BJ (cell line): ENCODE data around the gene VAMP5. TPM values are rescaled to one million over a fixed set of nuclear protein-coding genes. Genes with fewer than 3 reads are reported as not detected.

Experiments
- CTCF ChIA-PET: fragments of 350-600 bp; formaldehyde crosslinking; extraction: SDS; loops from one replicate; lab custom pipeline; 2021; ENCODE audit warnings: antibody characterized with exemption, inconsistent platforms; lab: Yijun Ruan, JAX
- POLR2A ChIA-PET: fragments of 300-600 bp; sonication (Branson Sonifier 250); formaldehyde crosslinking; extraction: SDS; loops from one replicate; lab custom pipeline; 2021; ENCODE audit warnings: antibody characterized with exemption; lab: Charles Lee
- DNase-seq: peaks from one replicate; pipeline ENCODE4 v3.0.0-alpha.2; 2011; ENCODE audit warnings: low read depth
- H3K27me3 ChIP-seq: 2 replicates; pipeline ENCODE4 v1.6.0; 2011; ENCODE audit warnings: low read length; ENCODE audit not compliant: control insufficient read depth, insufficient read depth
- H3K36me3 ChIP-seq: 2 replicates; pipeline ENCODE4 v1.5.1; 2011; ENCODE audit warnings: low read length; ENCODE audit not compliant: control insufficient read depth, insufficient read depth
- H3K4me3 ChIP-seq: 2 replicates; pipeline ENCODE4 v1.5.1; 2011; ENCODE audit warnings: low read depth, mild to moderate bottlenecking, control low read depth, low read length
- polyA plus RNA-seq: library from polyadenylated mRNA; depleted of rRNA; stranded (reverse); fragments of >200 nt; gene quantifications from 2 replicates; pipeline ENCODE4 v1.2.3, GENCODE V29; 2011
- TF ChIP-seq, protein P1 (sequence below): IDR thresholded peaks from 2 replicates; pipeline ENCODE4 v1.5.1; 2011; ENCODE audit warnings: low read depth, mild to moderate bottlenecking, control low read depth, inconsistent platforms, low read length, moderate library complexity; ENCODE audit not compliant: insufficient read depth

The VAMP5 gene
- polyA plus RNA-seq, 1 experiment, result 161 TPM

DNA sequence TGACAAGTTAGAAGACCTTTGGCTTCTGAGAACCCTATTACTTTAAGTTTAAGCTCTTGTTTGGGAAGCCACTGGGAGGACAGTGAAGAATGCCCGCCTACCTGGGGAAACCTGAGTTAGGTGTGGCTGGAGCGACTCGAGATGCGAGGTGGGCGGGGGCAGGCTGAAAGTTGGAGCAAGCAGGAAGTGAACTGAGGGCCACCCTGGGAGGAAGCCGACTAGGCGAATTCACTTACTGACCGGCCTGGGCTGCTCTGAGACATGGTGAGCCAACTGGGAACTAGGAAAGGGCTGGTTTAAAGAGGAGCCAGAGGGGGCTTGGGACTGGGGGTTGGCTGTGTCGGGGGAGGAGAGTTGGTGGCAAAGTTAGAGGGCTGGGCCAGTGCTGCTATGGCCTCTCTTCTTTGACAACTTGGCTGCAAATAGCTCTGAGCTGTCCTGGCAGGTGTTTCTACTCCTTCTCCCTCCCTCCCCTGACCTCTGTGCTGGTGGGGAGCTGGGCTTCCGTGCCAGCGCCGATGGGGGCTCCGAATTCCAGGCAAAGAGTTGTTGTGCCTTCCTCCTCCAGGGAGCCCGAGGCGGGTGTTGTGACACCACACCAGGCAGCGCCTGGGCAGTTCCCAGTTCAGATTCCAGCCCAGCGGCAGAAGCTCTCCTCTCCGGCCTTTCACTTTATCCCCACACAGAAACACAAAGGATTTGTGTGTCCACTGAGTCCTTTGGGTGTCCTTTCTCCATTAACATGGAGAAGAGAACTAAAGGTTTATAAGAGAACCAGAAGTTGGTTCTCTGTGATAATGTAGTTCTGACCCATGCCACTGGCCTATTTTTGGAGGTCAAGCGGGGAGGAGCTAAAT, 6.6 kb upstream of the VAMP5 start, which contains the start of gene VAMP8:
VAMP8 (plus strand) TSS at position 201 of the 857 bp plus-strand sequence; CDS start at position 262, 61 bp downstream.
- TF ChIP-seq, protein P1, sequence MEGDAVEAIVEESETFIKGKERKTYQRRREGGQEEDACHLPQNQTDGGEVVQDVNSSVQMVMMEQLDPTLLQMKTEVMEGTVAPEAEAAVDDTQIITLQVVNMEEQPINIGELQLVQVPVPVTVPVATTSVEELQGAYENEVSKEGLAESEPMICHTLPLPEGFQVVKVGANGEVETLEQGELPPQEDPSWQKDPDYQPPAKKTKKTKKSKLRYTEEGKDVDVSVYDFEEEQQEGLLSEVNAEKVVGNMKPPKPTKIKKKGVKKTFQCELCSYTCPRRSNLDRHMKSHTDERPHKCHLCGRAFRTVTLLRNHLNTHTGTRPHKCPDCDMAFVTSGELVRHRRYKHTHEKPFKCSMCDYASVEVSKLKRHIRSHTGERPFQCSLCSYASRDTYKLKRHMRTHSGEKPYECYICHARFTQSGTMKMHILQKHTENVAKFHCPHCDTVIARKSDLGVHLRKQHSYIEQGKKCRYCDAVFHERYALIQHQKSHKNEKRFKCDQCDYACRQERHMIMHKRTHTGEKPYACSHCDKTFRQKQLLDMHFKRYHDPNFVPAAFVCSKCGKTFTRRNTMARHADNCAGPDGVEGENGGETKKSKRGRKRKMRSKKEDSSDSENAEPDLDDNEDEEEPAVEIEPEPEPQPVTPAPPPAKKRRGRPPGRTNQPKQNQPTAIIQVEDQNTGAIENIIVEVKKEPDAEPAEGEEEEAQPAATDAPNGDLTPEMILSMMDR, result no peak
- ChIA-PET POLR2A (no interaction called here), CTCF (no interaction called here)
- peaks cover 2% of the 10 kb centered on the region; the same call in 1 of the 2 replicates for H3K27me3 ChIP-seq
- H3K4me3 ChIP-seq, result no peak within 1 kb of the TSS
- no peaks in the 10 kb centered on the region for H3K36me3 ChIP-seq
- no peak for DNase-seq

DNA sequence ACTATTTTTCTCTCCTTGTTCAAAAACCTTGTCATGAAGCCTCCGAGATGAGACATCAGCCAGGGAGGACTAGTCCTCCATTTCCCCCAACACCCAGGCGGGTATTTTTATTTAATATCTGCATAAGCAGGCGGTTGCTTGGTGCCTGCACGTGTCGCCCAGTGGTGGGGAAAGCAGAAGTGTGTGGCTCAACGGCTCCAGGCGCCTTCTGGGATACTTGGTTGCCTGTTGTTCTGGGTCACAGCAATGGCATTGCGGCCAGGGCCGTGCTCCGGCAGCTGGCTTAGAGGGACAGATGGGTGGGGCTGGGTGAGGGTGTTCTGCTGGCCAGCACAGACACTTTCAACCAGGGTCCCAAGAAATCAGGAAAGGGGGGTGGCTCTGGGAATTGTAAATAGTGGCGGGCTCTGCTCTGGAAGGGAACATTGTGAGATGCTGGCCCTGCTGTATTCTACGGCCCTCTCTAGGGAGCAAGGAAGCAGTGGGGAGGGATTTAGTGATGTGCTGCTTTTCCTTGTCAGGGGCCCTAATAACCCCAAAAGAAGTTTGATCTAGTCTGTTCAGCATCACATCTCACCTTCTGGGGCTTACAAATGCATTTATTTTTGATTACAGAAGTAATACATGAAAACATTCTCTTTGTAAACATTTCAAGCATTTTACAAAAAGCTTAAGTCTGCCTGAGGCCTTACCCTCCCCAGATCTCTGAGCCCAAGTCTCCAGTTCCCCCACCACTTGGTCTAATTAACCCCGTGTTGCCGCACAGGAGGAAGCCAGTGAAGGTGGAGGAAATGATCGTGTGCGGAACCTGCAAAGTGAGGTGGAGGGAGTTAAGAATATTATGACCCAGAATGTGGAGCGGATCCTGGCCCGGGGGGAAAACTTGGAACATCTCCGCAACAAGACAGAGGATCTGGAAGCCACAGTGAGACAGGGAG, 5.7 kb upstream of the VAMP5 start:
- CTCF ChIA-PET, result interaction anchor here (0.6 to 1.1 kb wide), 2 partner anchors 9 to 27 kb away, joined by 3 read pairs; no protein-coding TSS in a partner anchor
- POLR2A ChIA-PET, result no interaction called here
- no peak for DNase-seq
- no peak overlapping the region for H3K4me3 ChIP-seq
- TF ChIP-seq, protein P1, result no peak
- H3K27me3 ChIP-seq, result no peaks in the 10 kb centered on the region
- H3K36me3 ChIP-seq, result no peaks in the 10 kb centered on the region

DNA sequence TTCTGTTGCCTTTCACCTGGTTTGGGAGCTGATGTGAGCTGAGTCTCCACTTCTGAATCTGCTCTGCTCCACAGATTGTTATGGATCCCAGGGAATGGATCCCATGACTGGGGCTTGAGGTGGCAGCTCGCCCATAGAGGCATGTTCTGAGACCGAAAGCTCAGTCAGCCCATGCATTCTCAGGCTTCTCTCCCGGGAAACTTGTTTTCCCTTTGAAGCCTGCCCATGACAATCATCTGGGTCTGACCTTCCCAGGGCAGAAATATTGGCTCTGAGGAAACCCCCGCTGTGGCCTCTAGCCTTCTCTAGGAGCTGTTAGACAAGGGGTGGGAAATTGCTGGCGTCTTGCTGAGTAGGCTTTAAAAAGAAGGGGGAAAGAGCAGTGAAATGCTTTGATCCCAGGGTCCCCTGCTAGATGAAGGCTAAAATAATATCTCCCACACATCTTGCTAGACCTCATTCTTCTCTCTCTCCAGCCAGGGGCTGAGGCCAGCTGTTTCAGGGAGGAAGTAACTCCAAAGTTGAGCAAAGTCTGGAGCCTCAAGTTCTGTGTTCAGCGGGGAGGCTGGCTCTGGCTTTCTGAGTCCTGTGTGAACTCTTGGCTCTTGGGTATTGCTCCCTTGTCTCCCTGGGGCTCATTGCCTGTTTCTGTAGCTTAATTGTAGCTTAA, 4.8 kb upstream of the VAMP5 start:
- H3K4me3 ChIP-seq, result no peak overlapping the region
- TF ChIP-seq, protein P1, result no peak
- H3K27me3 ChIP-seq, result no peaks in the 10 kb centered on the region
- ChIA-PET CTCF (interaction anchor here (1.1 kb wide), 1 partner anchor 8 kb away, joined by 3 read pairs; no protein-coding TSS in a partner anchor), POLR2A (no interaction called here)
- no peak for DNase-seq
- no peaks in the 10 kb centered on the region for H3K36me3 ChIP-seq

DNA sequence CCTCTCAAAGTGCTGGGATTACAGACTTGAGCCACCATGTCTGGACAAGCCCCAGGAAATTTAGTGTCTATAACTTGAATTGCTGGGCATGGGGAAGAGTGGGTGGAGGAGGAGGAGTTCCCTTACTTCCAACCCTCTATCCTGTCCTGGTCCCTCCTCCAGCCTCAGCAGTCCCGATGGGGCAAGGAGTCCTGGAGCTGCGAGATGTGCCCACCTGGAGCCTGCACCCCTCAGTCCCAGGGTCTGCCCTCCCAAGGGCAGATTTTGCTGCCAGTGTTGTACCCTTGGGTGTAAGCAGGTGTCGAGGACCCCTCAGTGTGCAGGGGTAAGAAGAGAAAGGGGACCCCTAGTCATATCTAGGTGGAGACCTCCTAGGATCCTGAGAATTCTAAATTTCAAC, 4.0 kb upstream of the VAMP5 start:
- no peak for DNase-seq
- Histone ChIP-seq H3K36me3 (no peaks in the 10 kb centered on the region), H3K27me3 (no peaks in the 10 kb centered on the region), H3K4me3 (no peak overlapping the region)
- TF ChIP-seq, protein P1, result no peak
- ChIA-PET POLR2A (no interaction called here), CTCF (no interaction called here)
